ENCODE data around the gene ADGRE3. TPM values are rescaled to one million over a fixed set of nuclear protein-coding genes. Genes with fewer than 3 reads are reported as not detected.

Gene ADGRE3
- total RNA-seq, 1 experiment from 2014 or later: not detected

GRCh38 chr19:14722127-14722526 lies 47.5 kb upstream of the ADGRE3 start:
- no peak overlapping the region for H3K9ac ChIP-seq (ENCODE audit: extremely low read depth, insufficient read length, low read length)
- H3K27ac Mint-ChIP-seq: no peak overlapping the region
- TF ChIP-seq, protein P1, sequence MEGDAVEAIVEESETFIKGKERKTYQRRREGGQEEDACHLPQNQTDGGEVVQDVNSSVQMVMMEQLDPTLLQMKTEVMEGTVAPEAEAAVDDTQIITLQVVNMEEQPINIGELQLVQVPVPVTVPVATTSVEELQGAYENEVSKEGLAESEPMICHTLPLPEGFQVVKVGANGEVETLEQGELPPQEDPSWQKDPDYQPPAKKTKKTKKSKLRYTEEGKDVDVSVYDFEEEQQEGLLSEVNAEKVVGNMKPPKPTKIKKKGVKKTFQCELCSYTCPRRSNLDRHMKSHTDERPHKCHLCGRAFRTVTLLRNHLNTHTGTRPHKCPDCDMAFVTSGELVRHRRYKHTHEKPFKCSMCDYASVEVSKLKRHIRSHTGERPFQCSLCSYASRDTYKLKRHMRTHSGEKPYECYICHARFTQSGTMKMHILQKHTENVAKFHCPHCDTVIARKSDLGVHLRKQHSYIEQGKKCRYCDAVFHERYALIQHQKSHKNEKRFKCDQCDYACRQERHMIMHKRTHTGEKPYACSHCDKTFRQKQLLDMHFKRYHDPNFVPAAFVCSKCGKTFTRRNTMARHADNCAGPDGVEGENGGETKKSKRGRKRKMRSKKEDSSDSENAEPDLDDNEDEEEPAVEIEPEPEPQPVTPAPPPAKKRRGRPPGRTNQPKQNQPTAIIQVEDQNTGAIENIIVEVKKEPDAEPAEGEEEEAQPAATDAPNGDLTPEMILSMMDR (conservative IDR thresholded peaks at IDR 0.05): no peak
- H3T11ph ChIP-seq (ENCODE audit: low read length): no peak overlapping the region
- H3K27me3 Mint-ChIP-seq (ENCODE audit: low read depth): peaks cover 2% of the 10 kb centered on the region
- no peak overlapping the region for H3K4me2 ChIP-seq (ENCODE audit: insufficient read depth, insufficient read length, low read length)
- peaks cover 47% of the 10 kb centered on the region for H3K9me3 ChIP-seq (ENCODE audit: control insufficient read depth, low read depth, low read length)
- H3K18ac ChIP-seq (ENCODE audit: insufficient read length, low read depth, low read length): no peak overlapping the region
- H3K27ac ChIP-seq (ENCODE audit: insufficient read length, low read depth, low read length): no peak overlapping the region
- no peaks in the 10 kb centered on the region for H3K79me2 ChIP-seq (ENCODE audit: insufficient read depth, low read length)
- peaks cover 41 to 67% (median 45%) of the 10 kb centered on the region in 3 experiments for H3K36me3 Mint-ChIP-seq (ENCODE audit: insufficient read depth in 1 of 3, low read depth in 3 of 3)
- peaks cover 83 to 94% of the 10 kb centered on the region in 2 experiments for H3K9me3 Mint-ChIP-seq
- no peak overlapping the region for H4K8ac ChIP-seq (replicated peaks; ENCODE audit: insufficient read length, low read depth, low read length)
- no peak overlapping the region for H3K4ac ChIP-seq (ENCODE audit: low read depth, low read length)
- no peak overlapping the region for H3K23ac ChIP-seq (ENCODE audit: insufficient read length, low read depth, low read length)
- no peak overlapping the region for H3K56ac ChIP-seq (ENCODE audit: insufficient read length, low read depth, low read length)
- no peak overlapping the region for H3K14ac ChIP-seq (ENCODE audit: insufficient read depth, low read length)
- no peak overlapping the region for H2BK120ac ChIP-seq (ENCODE audit: low read depth, low read length, poor library complexity, severe bottlenecking)
- H4K5ac ChIP-seq (ENCODE audit: insufficient read length, low read depth, low read length): no peak overlapping the region
- no peak overlapping the region for H2AFZ ChIP-seq (ENCODE audit: low read length)
- no peaks in the 10 kb centered on the region for H3K79me1 ChIP-seq (ENCODE audit: insufficient read depth, low read depth, low read length, poor library complexity, severe bottlenecking)
- DNase-seq: no peak
- WGBS (ENCODE audit: extremely low coverage, insufficient read length, low lambda C conversion rate): no CpG with 5 or more reads among the region's 2 CpGs
- H2AK5ac ChIP-seq (ENCODE audit: insufficient read length, low read length): no peak overlapping the region
- H3K4me3 Mint-ChIP-seq: no peak overlapping the region
- H2BK5ac ChIP-seq (ENCODE audit: insufficient read length, low read length): no peak overlapping the region
- no peaks in the 10 kb centered on the region for H4K20me1 ChIP-seq (ENCODE audit: control insufficient read depth, insufficient read depth, insufficient read length)
- H3K4me1 Mint-ChIP-seq: no peaks in the 10 kb centered on the region
- H4K91ac ChIP-seq (ENCODE audit: insufficient read length, low read depth, low read length): no peak overlapping the region
- no peak overlapping the region for H2BK15ac ChIP-seq (ENCODE audit: low read depth, low read length)
- H3K23me2 ChIP-seq (ENCODE audit: insufficient read length, low read depth, low read length, poor library complexity, severe bottlenecking): no peaks in the 10 kb centered on the region
- no peak overlapping the region for H2BK20ac ChIP-seq (ENCODE audit: low read depth, low read length, poor library complexity, severe bottlenecking)
- H3K27me3 ChIP-seq (ENCODE audit: insufficient read depth, low read length): no peaks in the 10 kb centered on the region
- no peaks in the 10 kb centered on the region for H3K4me1 ChIP-seq (ENCODE audit: insufficient read depth, low read length)
- H2BK12ac ChIP-seq (ENCODE audit: insufficient read length, low read depth, low read length): no peak overlapping the region

All from H9 (cell line).